Activated CD8-positive, alpha-beta memory T cell treated with anti-CD3 and anti-CD28 coated beads for 1 hour (primary cell): ENCODE data around the gene TRIM69.
"Not testable (repeated sequence)": the region's sequence is repeated elsewhere in the genome, so short reads cannot be mapped to it uniquely, and the experiment has no call there.

Experiments
- DNase-seq, 2 donors: peaks; one replicate each; pipeline ENCODE4 v3.0.0-alpha.2; 2020; ENCODE audit warnings: low read depth in 1 of 2; ENCODE audit errors: extremely low read depth in 1 of 2

Gene TRIM69, protein sequence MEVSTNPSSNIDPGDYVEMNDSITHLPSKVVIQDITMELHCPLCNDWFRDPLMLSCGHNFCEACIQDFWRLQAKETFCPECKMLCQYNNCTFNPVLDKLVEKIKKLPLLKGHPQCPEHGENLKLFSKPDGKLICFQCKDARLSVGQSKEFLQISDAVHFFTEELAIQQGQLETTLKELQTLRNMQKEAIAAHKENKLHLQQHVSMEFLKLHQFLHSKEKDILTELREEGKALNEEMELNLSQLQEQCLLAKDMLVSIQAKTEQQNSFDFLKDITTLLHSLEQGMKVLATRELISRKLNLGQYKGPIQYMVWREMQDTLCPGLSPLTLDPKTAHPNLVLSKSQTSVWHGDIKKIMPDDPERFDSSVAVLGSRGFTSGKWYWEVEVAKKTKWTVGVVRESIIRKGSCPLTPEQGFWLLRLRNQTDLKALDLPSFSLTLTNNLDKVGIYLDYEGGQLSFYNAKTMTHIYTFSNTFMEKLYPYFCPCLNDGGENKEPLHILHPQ

GRCh38 chr15:44736181-44736765 is at the start of gene TRIM69:
Gene TRIM69 (plus strand): TSS chr15:44736528. CDS start chr15:44736705, 177 bp downstream.
- DNase-seq: no peak

GRCh38 chr15:44689318-44689717 is 47.0 kb upstream of the TRIM69 start:
- DNase-seq: not testable (repeated sequence)

DNA sequence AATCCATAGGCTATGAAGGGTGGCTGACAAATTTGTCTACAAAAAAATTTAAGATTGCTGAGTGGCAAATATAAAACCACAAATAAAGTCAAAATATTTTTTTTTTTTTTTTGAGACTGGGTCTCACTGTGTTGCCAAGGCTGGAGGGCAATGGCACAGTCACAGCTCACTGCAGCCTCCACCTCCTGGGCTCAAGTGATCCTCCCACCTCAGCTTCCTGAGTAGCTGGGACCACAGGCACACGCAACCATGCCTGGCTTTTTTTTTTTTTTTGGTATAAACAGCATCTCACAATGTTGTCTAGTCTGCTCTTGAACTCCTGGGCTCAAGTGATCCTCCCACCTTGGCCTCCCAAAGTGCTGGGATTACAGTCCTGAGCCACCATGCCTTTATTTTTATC is 46.1 kb upstream of the TRIM69 start:
- DNase-seq: not testable (repeated sequence)

GRCh38 chr15:44692659-44693058 is 43.7 kb upstream of the TRIM69 start:
- DNase-seq: no peak

DNA sequence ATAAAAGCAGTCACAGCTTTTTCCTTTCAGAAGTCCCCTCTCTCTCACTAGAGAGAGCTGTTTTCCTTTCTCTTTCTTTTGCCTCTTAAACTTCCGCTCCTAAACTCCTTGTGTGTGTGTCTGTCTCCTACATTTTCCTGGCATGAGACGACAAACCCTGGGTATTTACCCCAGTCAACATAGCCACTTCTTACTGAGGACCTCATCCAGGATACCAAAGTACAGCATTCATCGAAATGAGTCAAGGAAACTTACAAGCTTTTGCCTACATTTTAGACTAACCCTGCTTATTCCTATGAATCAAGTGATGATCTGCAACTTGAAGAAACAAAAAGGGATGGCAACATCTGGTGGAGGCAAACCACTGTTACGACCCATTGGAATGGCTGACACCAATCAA is 41.9 kb upstream of the TRIM69 start:
- DNase-seq: no peak

DNA sequence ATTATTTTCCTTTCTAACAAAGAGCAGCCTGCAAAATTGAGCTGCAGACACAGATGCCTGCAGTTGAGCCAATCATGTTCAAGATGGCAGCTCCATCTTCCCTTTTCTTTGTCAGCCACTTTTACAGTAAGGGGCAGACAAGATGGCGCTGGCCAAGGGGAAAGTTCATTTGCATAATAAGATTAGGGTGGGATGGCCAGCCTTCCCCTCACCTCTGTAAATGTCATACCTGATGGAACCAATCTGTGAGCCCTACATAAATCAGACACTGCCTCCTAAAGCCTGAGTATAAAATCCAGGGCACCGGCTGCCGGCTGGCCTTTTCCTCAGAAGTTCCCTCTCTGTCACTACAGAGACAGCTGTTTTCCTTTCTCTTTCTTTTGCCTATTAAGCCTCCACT is 41.0 kb upstream of the TRIM69 start:
- no peak for DNase-seq

DNA sequence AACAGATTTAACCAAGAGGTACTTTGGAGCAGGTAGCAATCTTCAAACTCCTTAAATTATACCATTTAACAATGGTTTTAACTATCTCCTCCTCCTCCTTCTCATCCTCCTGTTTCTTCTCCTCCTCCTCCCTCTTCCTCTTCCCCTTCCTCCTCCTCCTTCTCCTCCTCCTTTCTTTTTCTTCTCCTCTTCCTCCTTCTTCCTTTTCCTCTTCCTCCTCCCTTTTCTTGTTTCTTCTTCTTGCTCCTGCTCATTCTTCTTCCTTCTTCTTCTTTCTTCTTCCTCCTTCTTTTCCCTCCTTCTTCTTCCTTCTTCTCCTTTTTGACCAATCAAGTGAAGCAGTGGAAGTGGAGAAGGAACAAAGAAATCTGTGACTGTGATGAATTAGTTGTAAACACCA is 39.3 kb upstream of the TRIM69 start:
- DNase-seq: no peak

DNA sequence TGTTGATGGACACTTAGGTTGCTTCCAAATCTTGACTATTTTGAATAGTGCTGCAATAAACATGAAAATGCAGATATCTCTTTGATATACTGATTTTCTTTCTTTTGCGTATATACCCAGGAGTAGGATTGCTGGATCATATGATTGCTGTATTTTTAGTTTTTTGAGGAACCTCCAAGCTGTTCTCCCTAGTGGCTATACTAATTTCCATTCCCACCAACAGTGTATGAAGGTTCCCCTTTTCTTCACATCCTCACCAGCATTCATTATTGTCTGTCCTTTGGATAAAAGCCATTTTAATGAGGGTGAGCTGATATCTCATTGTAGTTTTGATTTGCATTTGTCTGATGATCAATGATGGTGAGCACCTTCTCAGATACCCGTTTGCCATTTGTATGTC is 37.7 kb upstream of the TRIM69 start:
- no peak for DNase-seq

DNA sequence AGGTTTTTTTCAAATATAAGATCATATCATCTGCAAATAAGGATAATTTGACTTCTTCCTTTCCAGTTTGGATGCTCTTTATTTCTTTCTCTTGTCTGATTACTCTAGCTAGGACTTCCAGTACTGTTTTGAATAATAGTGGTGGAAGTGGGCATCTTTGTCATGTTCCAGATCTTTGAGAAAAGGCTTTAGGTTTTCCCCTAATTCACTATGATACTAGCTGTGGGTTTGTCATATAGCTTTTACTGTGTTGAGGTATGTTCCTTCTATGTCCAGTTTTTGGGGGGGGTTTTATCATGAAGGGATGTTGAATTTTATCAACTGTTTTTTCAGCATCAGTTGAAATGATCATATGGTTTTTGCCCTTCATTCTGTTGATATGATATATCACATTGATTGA is 35.7 kb upstream of the TRIM69 start:
- not testable (repeated sequence) for DNase-seq

GRCh38 chr15:44705986-44706385 is 30.3 kb upstream of the TRIM69 start:
- no peak for DNase-seq

DNA sequence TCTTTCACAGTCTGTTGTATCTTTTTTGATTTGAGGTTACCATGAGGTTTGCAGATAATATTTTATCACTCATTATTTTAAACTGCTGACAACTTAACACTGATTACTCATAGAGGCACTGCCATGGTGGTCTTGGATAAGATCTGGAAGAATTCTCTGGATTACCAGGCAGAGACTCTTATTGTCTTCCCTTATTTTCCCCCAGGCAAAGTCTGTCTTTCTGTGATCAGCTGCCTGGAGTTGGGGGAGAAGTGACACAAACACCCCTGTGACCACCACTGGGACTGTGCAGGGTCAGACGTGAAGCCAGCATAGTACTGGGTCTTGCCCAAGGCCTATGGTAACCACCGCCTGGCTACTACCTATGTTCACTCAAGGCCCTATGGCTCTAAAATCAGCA is 29.9 kb upstream of the TRIM69 start:
- no peak for DNase-seq

- no peak for DNase-seq
Observed at GRCh38 chr15:44706946-44707636, 29.2 kb upstream of the TRIM69 start.

DNA sequence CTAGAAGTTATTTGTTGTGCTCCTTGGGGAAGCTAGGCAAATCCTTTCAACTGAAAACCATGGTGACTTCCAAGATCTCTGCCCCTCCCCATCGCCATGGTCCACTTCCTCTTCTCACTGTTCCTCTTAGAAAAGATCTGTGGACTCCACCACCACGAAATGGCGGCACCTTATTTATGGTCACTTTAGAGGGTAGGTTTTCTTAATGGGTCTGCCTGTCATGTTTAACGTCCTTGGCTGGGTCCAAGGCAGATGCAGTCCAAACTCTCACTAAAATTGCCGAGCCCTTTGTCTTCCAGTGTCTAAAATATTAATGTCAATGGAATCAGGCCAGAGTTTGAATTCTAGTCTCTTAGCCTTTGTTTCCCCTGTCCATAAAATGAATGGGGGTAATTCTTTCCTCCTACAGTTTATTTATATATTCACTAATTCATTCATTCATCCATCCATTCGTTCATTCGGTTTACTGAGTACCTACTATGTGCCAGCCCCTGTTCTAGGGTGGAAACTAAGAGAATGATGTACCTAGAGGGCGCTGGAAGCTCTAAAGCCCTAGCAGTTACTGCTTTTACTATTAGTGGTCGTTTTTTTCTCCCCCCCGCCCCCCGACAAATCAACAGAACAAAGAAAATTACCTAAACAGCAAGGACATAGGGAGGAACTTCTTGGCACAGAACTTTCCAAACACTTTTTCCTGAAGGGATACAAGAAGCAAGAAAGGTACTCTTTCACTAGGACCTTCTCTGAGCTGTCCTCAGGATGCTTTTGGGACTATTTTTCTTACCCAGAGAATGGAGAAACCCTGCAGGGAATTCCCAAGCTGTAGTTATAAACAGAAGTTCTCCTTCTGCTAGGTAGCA is 25.9 kb upstream of the TRIM69 start:
- DNase-seq: no peak

- peak; percentile 88 to 93 for DNase-seq
Observed at GRCh38 chr15:44711096-44711742, 25.1 kb upstream of the TRIM69 start, which contains the start of the genes B2M and PATL2. Gene B2M (plus strand): TSS chr15:44711517. CDS start chr15:44711547, 30 bp downstream. Gene PATL2 (minus strand): TSS chr15:44711323. CDS start chr15:44676490, 34,833 bp downstream.

- DNase-seq: peak in 1 of 2 donors; percentile 39
Observed at GRCh38 chr15:44711743-44712345, 24.5 kb upstream of the TRIM69 start.

- DNase-seq: no peak
Observed at GRCh38 chr15:44712346-44713005, 23.9 kb upstream of the TRIM69 start.

GRCh38 chr15:44713006-44713966 is 23.0 kb upstream of the TRIM69 start:
- DNase-seq: no peak
